ENCODE measurements around the gene KCNB1. TPM values are rescaled to one million over a fixed set of nuclear protein-coding genes. Genes with fewer than 3 reads are reported as not detected.

Gene KCNB1
- total and polyA plus RNA-seq, 2 donors: 3.5 to 7.6 TPM

DNA sequence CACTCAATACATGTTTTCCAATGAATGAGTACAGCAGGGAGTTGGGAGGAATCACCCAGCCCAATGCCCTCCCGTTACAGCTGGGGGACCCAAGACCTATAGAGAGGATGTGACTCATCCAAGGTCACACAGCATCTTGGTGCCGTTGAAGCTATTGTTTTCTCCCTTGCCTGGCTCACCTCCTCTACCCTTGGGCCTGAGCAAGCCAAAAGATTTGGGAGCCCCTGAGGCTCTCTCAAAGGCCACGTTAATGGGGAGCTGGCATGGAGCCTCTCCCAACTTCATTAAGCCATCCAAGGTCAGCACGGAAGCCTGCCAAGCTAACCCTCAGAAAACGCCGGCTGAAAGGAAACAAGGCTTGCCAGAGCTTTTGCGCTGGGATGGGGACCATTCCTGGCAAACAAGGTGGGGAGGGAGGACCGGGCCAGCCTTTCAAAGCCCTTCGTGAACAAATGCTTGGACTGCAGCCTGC, 30.4 kb downstream of the KCNB1 start:
- H3K36me3 ChIP-seq (ENCODE audit: insufficient read depth): no peaks in the 10 kb centered on the region
- 31% methylated on average over 9 of the region's 9 CpGs for WGBS
- no peak overlapping the region for H3K27ac ChIP-seq (ENCODE audit: low read depth)
- H3K4me1 ChIP-seq (ENCODE audit: insufficient read depth): no peaks in the 10 kb centered on the region
- H3K4me3 ChIP-seq (ENCODE audit: low read depth, low read length): no peak overlapping the region
- no peak for DNase-seq (ENCODE audit: extremely low spot score)

DNA sequence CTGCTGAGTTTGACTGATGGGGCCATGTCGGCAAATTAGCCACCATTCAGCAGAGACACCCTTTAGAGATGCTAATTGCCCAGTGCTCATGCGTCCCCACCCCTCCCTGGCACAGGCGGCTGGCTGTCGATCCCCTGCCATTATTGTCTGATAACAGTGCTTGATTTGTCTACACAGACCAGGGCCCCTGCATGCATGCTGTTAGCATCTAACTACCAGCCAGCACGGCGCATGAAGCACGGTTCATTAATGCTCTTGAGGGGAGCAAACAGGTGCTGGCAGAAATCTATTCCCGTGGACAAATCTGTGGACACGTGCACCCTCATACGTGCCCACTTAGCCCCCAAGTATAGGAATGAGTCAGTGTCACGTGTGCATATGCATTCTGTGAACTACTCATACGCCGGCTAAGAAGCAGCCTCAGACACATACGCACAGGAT, 32.2 kb downstream of the KCNB1 start:
- no peak overlapping the region for H3K27ac ChIP-seq (ENCODE audit: low read depth)
- no peaks in the 10 kb centered on the region for H3K4me1 ChIP-seq (ENCODE audit: insufficient read depth)

DNA sequence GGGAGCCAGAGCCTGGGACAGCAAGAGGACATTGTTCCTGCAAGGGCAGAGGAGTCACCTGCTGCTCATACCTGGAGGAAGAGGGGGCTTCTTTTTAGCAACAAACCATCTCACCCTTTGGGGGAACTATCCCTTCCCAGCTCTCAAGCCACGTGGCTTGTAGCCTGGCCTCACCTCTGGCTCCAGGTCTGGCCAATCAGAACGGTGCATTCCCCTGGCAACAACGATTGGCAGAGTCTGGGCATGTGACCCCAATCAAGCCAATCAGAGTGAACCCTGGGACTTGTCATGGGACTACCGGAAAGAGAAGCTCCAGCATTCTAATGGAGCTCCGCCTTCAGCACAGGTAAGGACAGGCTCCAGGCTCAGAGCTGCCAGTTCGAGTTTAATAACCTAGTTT, 33.6 kb downstream of the KCNB1 start:
- Histone ChIP-seq H3K36me3 (ENCODE audit: insufficient read depth) (no peaks in the 10 kb centered on the region), H3K4me1 (ENCODE audit: insufficient read depth) (no peaks in the 10 kb centered on the region), H3K4me3 (ENCODE audit: low read depth, low read length) (no peak overlapping the region), H3K27ac (ENCODE audit: low read depth) (no peak overlapping the region)
- DNase-seq (ENCODE audit: extremely low spot score): no peak
- WGBS: 72% methylated on average over 6 of the region's 6 CpGs

More for the DNA sequence above, 32.2 kb downstream of the KCNB1 start:
- no peak overlapping the region for H3K4me3 ChIP-seq (ENCODE audit: low read depth, low read length)
- no peak for DNase-seq (ENCODE audit: extremely low spot score)
- 42% methylated on average over 14 of the region's 14 CpGs for WGBS
- no peaks in the 10 kb centered on the region for H3K36me3 ChIP-seq (ENCODE audit: insufficient read depth)

DNA sequence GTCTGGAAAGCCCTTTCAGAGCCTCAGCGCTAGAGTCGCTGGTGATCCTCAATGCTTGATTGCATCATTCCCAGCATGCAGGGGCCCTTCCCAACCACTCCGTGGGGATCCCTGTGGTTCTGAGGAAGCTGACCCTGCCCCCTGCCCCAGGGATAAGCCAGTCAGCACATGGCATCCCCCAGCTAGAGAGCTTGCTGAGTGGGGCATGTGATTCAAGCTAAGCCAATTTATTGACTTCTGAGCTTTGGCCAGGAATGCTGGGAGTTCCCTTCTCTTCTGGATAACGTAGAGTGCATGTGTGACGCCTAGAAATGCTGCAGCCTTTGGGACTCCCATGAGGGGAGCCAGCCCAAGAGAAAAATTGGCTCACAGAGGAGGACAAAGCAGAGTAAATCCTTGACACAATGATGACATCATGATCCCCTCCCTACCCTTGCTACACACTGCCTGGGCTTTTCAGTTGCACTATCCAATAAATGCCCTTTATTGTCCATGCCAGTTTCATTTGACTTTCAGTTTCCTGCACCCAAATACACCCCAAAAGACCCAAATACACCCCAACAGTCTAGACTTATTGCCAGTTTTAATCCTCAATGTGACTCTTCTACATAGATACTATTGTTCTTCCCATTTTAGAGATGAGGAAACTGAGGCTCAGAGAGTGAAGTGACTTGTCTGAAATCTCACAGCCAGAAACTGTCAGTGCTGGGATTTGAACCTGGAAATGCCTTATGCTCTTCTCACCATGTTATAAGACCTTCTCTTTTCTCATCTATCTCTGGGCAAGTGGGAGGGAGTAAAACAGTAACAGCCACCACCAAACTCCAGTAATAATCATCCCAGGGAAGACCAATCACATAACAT, 34.3 kb downstream of the KCNB1 start:
- Histone ChIP-seq H3K4me3 (ENCODE audit: low read depth, low read length) (no peak overlapping the region), H3K27ac (ENCODE audit: low read depth) (no peak overlapping the region), H3K4me1 (ENCODE audit: insufficient read depth) (no peaks in the 10 kb centered on the region), H3K36me3 (ENCODE audit: insufficient read depth) (no peaks in the 10 kb centered on the region)
- DNase-seq (ENCODE audit: extremely low spot score): peak; percentile 10
- 25% methylated on average over 5 of the region's 5 CpGs for WGBS

DNA sequence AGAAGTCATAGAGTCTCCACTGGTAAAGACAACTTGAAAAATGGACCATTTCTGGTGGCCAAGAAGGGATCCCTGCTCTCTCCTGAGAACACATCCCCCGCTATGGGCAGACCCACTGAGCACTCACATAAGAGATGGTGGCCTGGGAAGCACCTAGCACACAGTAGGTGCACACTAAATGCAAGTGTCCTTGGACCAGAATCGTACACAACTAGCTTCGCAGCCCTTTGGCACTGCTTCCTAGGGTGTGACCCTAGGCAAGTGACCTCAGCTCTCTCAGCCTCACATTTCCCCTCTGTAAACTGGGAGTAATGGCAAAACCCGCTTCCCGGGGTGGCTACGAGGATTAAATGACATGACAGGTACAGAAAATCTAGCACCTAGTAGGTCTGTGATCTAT, 35.1 kb downstream of the KCNB1 start:
- peak overlapping the region; percentile 38 for H3K27ac ChIP-seq (ENCODE audit: low read depth)
- no peaks in the 10 kb centered on the region for H3K36me3 ChIP-seq (ENCODE audit: insufficient read depth)
- H3K4me3 ChIP-seq (ENCODE audit: low read depth, low read length): no peak overlapping the region
- no peak for DNase-seq (ENCODE audit: extremely low spot score)
- 75% methylated on average over 6 of the region's 6 CpGs for WGBS
- H3K4me1 ChIP-seq (ENCODE audit: insufficient read depth): no peaks in the 10 kb centered on the region

DNA sequence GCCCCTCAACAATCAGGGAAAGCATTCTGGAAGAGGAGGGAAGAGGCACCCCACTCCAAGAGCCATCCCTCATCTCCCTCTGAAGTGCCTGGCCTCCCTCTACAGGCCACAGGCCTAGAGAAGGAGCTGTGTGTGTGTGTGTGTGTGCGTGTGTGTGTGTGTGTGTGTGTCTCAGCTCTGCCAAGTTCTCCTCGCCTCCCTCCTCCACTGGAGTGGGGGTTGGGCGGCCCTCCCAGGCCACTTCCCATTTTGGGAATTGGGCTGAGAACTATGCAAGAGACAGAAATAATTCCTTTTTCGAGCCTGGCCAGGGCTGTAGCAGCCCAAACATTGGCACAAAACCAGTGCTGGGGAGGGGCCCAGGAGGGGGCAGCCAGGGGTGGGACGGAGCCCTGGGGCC, 35.7 kb downstream of the KCNB1 start:
- Histone ChIP-seq H3K4me3 (ENCODE audit: low read depth, low read length) (no peak overlapping the region), H3K27ac (ENCODE audit: low read depth) (no peak overlapping the region), H3K36me3 (ENCODE audit: insufficient read depth) (no peaks in the 10 kb centered on the region), H3K4me1 (ENCODE audit: insufficient read depth) (no peaks in the 10 kb centered on the region)
- peak; percentile 52 for DNase-seq (ENCODE audit: extremely low spot score)
- 11% methylated on average over 5 of the region's 5 CpGs for WGBS

DNA sequence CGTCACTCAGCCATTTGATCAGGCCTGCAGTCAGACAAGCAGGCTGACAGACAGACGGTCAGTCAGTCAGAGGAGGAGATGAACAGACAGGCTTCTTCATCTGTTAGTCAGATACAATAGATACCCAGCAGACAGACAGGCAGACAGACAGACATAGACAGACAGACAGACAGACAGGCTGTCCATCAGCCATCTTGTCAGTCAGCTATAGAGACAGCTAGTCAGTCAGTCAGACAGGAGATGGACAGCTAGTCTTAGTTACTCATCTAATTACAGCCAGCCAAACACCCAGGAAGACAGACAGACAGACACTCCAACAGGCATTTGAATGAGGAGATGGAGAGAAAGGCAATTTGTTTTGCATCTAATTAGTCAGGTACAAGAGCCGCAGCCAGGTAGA, 36.4 kb downstream of the KCNB1 start:
- H3K36me3 ChIP-seq (ENCODE audit: insufficient read depth): no peaks in the 10 kb centered on the region
- H3K27ac ChIP-seq (ENCODE audit: low read depth): no peak overlapping the region
- no peak overlapping the region for H3K4me3 ChIP-seq (ENCODE audit: low read depth, low read length)
- no peaks in the 10 kb centered on the region for H3K4me1 ChIP-seq (ENCODE audit: insufficient read depth)
- 90% methylated on average over 3 of the region's 3 CpGs for WGBS
- DNase-seq (ENCODE audit: extremely low spot score): no peak

DNA sequence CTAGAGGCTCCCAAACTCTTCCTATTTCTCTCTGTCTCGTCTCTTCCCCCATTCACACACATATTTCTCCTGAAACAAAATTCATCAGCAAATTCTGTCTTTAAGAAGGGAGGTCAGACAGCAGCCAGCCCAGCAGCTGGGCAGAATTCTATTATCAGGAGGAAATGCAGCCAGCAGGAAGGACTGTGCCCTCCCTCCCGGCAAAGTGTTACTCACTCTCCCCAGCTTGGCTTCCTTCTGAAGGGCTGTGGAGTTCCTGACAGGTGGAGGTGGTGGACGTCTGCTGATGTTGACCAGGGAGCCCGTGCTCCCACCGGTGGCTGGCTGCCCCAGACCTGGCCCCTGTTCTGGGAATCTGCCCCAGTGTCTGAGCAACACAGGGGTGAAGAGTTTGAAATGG, 37.3 kb downstream of the KCNB1 start:
- H3K4me1 ChIP-seq (ENCODE audit: insufficient read depth): no peaks in the 10 kb centered on the region
- no peak for DNase-seq (ENCODE audit: extremely low spot score)
- H3K36me3 ChIP-seq (ENCODE audit: insufficient read depth): no peaks in the 10 kb centered on the region
- no peak overlapping the region for H3K4me3 ChIP-seq (ENCODE audit: low read depth, low read length)
- WGBS: 19% methylated on average over 5 of the region's 5 CpGs
- H3K27ac ChIP-seq (ENCODE audit: low read depth): no peak overlapping the region

DNA sequence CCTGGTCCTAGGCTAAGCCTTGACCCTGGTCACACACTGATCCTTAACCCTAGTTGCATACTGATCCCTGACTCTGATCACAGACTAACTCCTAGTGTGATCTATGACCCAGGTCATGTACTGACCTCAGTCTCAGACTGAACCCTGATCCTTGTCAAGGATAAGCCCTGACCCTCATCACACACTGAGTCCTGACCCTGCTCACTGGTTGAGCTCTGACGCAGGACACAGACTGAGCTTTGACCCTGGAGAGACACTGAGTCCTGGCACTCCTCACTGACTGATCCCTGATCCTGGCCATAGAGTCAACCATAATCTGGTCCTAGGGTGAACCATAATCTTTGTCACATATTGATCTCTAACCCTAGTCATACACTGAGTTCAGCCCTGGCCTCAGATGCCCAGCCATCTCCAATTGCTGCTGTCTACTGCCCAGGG, 37.9 kb downstream of the KCNB1 start:
- WGBS: 93% methylated on average over 1 of the region's 1 CpG
- no peak for DNase-seq (ENCODE audit: extremely low spot score)
- H3K4me3 ChIP-seq (ENCODE audit: low read depth, low read length): no peak overlapping the region
- H3K36me3 ChIP-seq (ENCODE audit: insufficient read depth): no peaks in the 10 kb centered on the region
- no peak overlapping the region for H3K27ac ChIP-seq (ENCODE audit: low read depth)
- no peaks in the 10 kb centered on the region for H3K4me1 ChIP-seq (ENCODE audit: insufficient read depth)

DNA sequence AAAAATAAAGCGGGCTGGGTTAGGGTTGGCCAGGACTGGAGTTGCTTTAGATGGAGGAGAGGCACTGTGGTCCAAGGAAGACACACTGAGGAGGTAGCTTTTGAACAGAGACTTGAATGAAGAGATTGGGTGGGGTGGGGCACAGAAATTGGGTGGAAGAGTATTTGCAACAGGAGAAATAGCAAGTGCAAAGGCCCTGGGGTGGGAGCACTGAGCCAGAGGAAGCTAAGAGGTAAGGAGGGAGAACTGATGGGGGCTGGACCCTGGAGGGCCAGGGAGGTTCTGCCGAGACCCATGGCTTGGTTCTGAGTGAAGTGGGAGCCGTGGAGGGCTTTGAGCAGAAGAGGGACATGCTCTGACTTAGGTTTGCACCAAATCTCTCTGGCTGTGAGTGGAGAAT, 45.4 kb downstream of the KCNB1 start:
- Histone ChIP-seq H3K27ac (ENCODE audit: low read depth) (no peak overlapping the region), H3K4me3 (ENCODE audit: low read depth, low read length) (no peak overlapping the region), H3K36me3 (ENCODE audit: insufficient read depth) (no peaks in the 10 kb centered on the region), H3K4me1 (ENCODE audit: insufficient read depth) (no peaks in the 10 kb centered on the region)
- WGBS: 92% methylated on average over 3 of the region's 3 CpGs
- no peak for DNase-seq (ENCODE audit: extremely low spot score)

DNA sequence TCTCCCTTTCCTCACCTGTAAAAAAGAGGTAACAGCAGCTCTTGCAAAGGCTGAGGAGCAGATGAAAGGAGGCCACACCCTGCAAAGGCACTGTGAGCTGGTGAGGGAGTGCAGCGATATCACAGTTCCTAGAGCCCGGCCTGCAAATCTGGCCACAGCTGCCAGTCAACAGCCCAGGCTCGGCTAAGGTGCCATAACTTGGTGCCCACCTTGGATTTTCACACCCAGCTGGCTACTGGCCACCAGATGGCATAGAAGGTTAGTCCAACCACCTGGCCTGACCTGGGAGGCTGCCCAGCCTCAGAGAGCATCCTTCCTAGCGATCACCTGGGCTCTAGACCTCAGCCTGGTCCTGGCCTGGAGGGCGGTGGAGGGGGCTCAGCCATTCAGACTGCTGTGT, 46.8 kb downstream of the KCNB1 start:
- Histone ChIP-seq H3K4me3 (ENCODE audit: low read depth, low read length) (no peak overlapping the region), H3K4me1 (ENCODE audit: insufficient read depth) (no peaks in the 10 kb centered on the region), H3K36me3 (ENCODE audit: insufficient read depth) (no peaks in the 10 kb centered on the region), H3K27ac (ENCODE audit: low read depth) (no peak overlapping the region)
- DNase-seq (ENCODE audit: extremely low spot score): no peak
- WGBS: 90% methylated on average over 5 of the region's 5 CpGs

DNA sequence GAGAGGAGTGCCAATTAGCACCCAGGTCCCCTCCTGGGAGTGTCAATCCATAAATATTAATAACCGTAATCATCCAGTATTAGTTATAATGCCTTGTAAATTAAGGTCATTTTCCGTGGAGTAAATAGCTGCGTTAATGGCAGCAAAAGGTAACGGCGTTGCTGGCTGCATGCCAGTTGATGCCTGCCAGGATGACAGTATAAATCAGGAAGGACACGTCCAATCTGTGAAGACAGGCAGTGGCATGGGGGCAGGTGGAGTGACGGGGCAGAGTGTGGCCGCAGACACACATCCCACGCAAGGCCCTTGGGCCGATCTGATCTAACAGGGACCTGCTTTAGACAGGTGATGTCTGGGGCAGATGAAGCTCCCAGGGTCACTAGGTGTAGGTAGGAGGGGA, 49.1 kb downstream of the KCNB1 start:
- H3K27ac ChIP-seq (ENCODE audit: low read depth): no peak overlapping the region
- DNase-seq (ENCODE audit: extremely low spot score): no peak
- no peaks in the 10 kb centered on the region for H3K4me1 ChIP-seq (ENCODE audit: insufficient read depth)
- H3K4me3 ChIP-seq (ENCODE audit: low read depth, low read length): no peak overlapping the region
- H3K36me3 ChIP-seq (ENCODE audit: insufficient read depth): no peaks in the 10 kb centered on the region
- WGBS: 64% methylated on average over 10 of the region's 10 CpGs

DNA sequence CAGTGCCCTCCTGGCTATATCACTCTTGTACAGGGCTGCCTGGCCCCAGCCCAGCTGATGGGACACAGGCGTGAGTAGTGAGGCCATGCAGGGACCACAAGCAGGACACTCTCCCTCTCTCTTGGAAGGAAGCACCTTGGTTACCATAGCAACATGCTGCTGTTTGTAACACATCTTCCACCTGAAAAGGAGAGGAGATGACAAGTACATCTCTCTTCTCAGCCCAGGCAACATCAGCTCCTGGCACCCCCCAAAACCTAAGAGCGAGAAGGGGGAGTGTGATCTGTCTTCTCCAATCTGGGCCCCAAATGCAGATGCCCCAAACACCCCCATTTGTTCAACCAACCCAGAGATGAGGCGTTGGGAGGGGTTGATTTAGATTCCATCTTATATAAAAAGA, 49.9 kb downstream of the KCNB1 start:
- Histone ChIP-seq H3K4me3 (ENCODE audit: low read depth, low read length) (no peak overlapping the region), H3K36me3 (ENCODE audit: insufficient read depth) (no peaks in the 10 kb centered on the region), H3K4me1 (ENCODE audit: insufficient read depth) (no peaks in the 10 kb centered on the region), H3K27ac (ENCODE audit: low read depth) (no peak overlapping the region)
- WGBS: 75% methylated on average over 3 of the region's 3 CpGs
- DNase-seq (ENCODE audit: extremely low spot score): no peak

DNA sequence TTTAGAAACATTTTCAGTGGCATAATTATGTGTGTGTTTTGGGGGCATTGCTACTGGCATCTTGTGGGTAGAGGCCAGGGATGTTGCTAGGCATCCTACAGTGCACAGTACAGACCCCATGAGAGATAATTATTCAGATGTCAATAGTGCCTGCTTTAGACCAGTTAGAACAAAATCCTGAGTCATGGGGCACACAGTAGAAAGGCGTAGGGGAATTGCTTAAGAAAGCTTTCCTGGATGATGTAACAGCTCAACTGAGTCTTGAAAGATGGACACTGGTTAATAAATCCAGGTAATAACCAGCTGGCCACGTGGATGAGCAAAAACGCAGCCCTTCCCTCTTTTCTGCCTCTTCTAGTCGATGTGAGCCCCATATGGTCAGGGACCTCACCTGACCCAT, 51.1 kb downstream of the KCNB1 start:
- no peak overlapping the region for H3K27ac ChIP-seq (ENCODE audit: low read depth)
- 81% methylated on average over 4 of the region's 4 CpGs for WGBS
- H3K36me3 ChIP-seq (ENCODE audit: insufficient read depth): no peaks in the 10 kb centered on the region
- no peak overlapping the region for H3K4me3 ChIP-seq (ENCODE audit: low read depth, low read length)
- no peaks in the 10 kb centered on the region for H3K4me1 ChIP-seq (ENCODE audit: insufficient read depth)
- DNase-seq (ENCODE audit: extremely low spot score): no peak
